Esophagus muscularis mucosa (tissue), 4 donors: ENCODE data around the gene SUGP2. TPM values are rescaled to one million over a fixed set of nuclear protein-coding genes. Genes with fewer than 3 reads are reported as not detected.

Experiments used
- DNase-seq: peaks from one replicate; pipeline ENCODE4 v3.0.0-alpha.2; 2017; ENCODE audit errors: extremely low spot score
- H3K27ac ChIP-seq, 4 donors: fragments of 200-600 bp; sonication (generic); replicated peaks in 1 of 4; 1 replicate in 3 of 4; 2 replicates in 1 of 4; pipeline ENCODE4 v1.5.1; 2016 to 2019; ENCODE audit warnings: mild to moderate bottlenecking in 1 of 4
- H3K27me3 ChIP-seq, 4 donors: fragments of 200-600 bp; sonication (generic); one replicate each; pipeline versions ENCODE4 v1.5.1 to v1.6.0; 2016 to 2019
- H3K36me3 ChIP-seq, 4 donors: fragments of 200-600 bp; sonication (generic); one replicate each; pipeline ENCODE4 v1.5.1; 2016 to 2019
- H3K4me1 ChIP-seq, 4 donors: fragments of 200-600 bp; sonication (generic); one replicate each; pipeline ENCODE4 v1.5.1; 2016 to 2019
- H3K4me3 ChIP-seq, 4 donors: fragments of 200-600 bp; sonication (generic); 1 replicate in 2 of 4; 2 replicates in 2 of 4; pipeline ENCODE4 v1.5.1; 2016 to 2019; ENCODE audit warnings: mild to moderate bottlenecking in 4 of 4, moderate library complexity in 1 of 4
- H3K9me3 ChIP-seq, 4 donors: fragments of 200-600 bp; sonication (generic); 1 replicate in 3 of 4; 2 replicates in 1 of 4; pipeline ENCODE4 v1.5.1; 2016 to 2019
- EP300 ChIP-seq: sonication (generic); formaldehyde crosslinking; IDR thresholded peaks from one replicate; pipeline ENCODE4 v1.6.1; 2017; ENCODE audit warnings: antibody characterized with exemption
- POLR2A ChIP-seq: fragments of 450-650 bp; IDR thresholded peaks from one replicate; pipeline ENCODE4 v1.6.1; 2017; ENCODE audit warnings: antibody characterized with exemption, moderate library complexity, mild to moderate bottlenecking, low read depth
- POLR2AphosphoS5 ChIP-seq, 2 donors: sonication (generic); formaldehyde crosslinking; IDR thresholded peaks; one replicate each; pipeline ENCODE4 v1.6.1; 2017; ENCODE audit warnings: antibody characterized with exemption in 2 of 2
- WGBS: methylation state at CpG from one replicate; pipeline ENCODE4 v1.1.5; 2018; 5-methylcytosine and 5-hydroxymethylcytosine counted together
- intact Hi-C: fragments of 100-400 bp; cut with DNase I; formaldehyde crosslinking; loops from one replicate; pipeline ENCODE4 v1.15.1; 2023
- total RNA-seq, 4 donors: library from RNA; depleted of rRNA; stranded (reverse); fragments of >200 nt; gene quantifications; one replicate each; pipeline versions ENCODE4 v1.1.0 to v1.2.1, GENCODE V29; 2016
- TF ChIP-seq, protein P1 (sequence below), 3 experiments: fragments of 200-600 bp in 2 of 3; fragments of 450-650 bp in 1 of 3; sonication (generic) in 2 of 3; IDR thresholded peaks; one replicate each; pipeline ENCODE4 v1.5.1; 2017 to 2019; ENCODE audit warnings: antibody characterized with exemption in 3 of 3, mild to moderate bottlenecking in 2 of 3, moderate library complexity in 1 of 3

SUGP2 gene
- total RNA-seq, 4 donors from 2014 or later, result 23.1 to 45.7 (median 32.0) TPM

DNA sequence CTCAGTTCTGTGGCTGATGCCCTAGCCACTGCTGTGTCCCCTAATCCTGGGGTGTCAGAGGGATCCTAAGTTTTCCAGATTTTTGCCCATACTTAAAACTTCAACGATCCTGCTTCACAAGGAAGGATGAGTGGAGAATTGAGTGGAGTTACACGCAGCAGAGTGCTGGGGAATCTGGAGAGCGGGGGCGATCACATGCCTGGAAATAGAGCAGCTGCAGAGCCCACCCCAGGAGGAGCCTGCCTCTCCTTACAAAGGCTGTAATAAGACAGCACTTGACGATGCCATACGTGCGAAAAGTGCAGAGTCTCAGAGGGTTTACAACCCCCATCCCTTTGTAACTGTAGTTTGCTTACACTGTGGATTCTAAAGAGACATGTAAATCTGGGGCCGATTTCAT is 40.6 kb downstream of the SUGP2 start:
- intact Hi-C loops, result no loop called here
- Histone ChIP-seq H3K27me3 (peaks cover 0 to 2% (median 0%) of the 10 kb centered on the region in 4 donors), H3K4me3 (no peak overlapping the region), H3K9me3 (no peaks in the 10 kb centered on the region), H3K4me1 (peaks cover 0 to 12% (median 2%) of the 10 kb centered on the region in 4 donors), H3K36me3 (peaks cover 23 to 73% (median 72%) of the 10 kb centered on the region in 4 donors), H3K27ac (no peak overlapping the region)
- WGBS, result 93% methylated on average over 8 of the region's 8 CpGs
- TF ChIP-seq, protein P1, sequence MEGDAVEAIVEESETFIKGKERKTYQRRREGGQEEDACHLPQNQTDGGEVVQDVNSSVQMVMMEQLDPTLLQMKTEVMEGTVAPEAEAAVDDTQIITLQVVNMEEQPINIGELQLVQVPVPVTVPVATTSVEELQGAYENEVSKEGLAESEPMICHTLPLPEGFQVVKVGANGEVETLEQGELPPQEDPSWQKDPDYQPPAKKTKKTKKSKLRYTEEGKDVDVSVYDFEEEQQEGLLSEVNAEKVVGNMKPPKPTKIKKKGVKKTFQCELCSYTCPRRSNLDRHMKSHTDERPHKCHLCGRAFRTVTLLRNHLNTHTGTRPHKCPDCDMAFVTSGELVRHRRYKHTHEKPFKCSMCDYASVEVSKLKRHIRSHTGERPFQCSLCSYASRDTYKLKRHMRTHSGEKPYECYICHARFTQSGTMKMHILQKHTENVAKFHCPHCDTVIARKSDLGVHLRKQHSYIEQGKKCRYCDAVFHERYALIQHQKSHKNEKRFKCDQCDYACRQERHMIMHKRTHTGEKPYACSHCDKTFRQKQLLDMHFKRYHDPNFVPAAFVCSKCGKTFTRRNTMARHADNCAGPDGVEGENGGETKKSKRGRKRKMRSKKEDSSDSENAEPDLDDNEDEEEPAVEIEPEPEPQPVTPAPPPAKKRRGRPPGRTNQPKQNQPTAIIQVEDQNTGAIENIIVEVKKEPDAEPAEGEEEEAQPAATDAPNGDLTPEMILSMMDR (IDR thresholded peaks at IDR 0.05), result no peak
- no peak for TF ChIP-seq POLR2A
- no peak for DNase-seq

DNA sequence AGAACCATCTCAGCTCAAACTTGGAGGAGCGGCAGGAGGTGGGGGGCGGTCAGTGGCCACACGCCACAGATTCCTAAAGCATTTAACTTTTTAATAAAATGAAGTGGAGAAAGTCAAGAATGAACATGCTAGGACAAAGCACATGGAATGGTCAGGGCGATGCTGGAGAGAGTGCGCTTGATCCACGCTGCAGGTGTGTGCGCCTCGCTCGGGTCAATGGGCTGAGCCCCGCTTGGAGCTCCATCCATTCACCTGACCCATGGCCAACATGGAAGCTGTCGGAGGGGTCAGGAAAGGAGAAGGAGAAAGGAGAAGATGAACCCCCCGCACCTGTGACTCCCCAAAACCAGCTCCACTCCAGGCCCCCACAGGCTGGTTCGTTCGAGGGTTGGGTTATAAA is 41.8 kb downstream of the SUGP2 start:
- H3K4me3 ChIP-seq, result no peak overlapping the region
- H3K4me1 ChIP-seq, result peaks cover 0 to 18% (median 4%) of the 10 kb centered on the region in 4 donors
- no peak for DNase-seq
- WGBS, result 88% methylated on average over 14 of the region's 14 CpGs
- H3K27me3 ChIP-seq, result peaks cover 0 to 10% (median 0%) of the 10 kb centered on the region in 4 donors
- no peak overlapping the region for H3K27ac ChIP-seq
- intact Hi-C loops, result no loop called here
- H3K36me3 ChIP-seq, result peaks cover 23 to 63% (median 61%) of the 10 kb centered on the region in 4 donors
- no peak for TF ChIP-seq EP300
- no peak for TF ChIP-seq POLR2AphosphoS5 (IDR thresholded peaks at IDR 0.05)
- TF ChIP-seq, protein P1 (IDR thresholded peaks at IDR 0.05), result no peak
- TF ChIP-seq POLR2A, result no peak
- H3K9me3 ChIP-seq, result no peaks in the 10 kb centered on the region

DNA sequence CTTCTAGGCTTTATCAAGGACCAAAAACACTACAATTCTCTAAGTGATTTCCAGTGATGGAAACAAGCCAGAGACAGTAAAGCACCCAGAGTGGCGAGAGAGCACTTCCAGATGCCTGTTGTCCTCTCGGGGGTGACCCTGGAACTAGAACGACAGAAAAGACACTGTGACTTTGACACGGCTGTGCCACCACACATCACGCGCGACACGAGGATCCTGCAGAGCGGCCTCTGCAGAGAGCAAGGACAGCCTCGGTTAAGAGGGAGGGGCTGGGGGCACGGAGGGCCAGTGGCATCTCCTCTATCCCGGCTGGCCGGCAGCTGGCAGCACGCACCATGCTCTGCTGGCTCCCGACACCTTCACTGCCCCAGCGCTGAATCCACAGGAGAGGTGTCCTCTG is 42.3 kb downstream of the SUGP2 start:
- no peak for DNase-seq
- no peak overlapping the region for H3K27ac ChIP-seq
- 83% methylated on average over 11 of the region's 16 CpGs for WGBS
- H3K9me3 ChIP-seq, result no peaks in the 10 kb centered on the region
- peaks cover 0 to 15% (median 6%) of the 10 kb centered on the region in 4 donors for H3K4me1 ChIP-seq
- peaks cover 0 to 15% (median 0%) of the 10 kb centered on the region in 4 donors for H3K27me3 ChIP-seq
- intact Hi-C loops, result no loop called here
- no peak for TF ChIP-seq POLR2A
- H3K4me3 ChIP-seq, result no peak overlapping the region
- peaks cover 23 to 58% (median 57%) of the 10 kb centered on the region in 4 donors for H3K36me3 ChIP-seq

DNA sequence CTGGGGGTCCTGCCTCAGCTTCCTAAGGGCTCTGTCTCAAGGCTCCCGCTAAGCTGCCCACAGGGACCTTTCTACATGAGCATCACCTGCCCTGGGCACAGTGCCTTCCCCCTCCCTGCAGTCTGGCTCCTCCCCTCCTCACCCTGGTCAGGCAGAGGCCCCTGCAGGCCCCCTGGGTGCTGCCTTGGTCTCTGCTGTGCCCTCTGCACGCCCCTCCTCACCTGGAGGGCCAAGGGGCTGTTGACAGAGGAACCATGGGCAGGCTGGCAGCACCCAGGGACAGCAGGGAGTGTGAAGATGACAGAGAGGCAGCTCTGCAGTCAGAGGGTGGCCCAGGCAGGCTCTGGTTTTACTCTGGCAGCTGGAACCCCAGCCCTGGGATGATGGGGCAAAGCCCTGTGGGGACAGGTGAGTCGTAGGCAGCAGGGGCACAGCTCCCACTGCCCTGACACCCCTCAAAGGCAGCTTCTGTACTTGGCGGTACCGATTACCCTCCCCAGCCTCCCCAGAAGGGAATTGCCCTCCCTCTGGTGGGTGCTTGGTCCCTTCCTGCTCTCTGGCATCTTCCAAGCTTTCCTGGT is 43.1 kb downstream of the SUGP2 start:
- intact Hi-C loops, result no loop called here
- no peak for TF ChIP-seq EP300
- TF ChIP-seq, protein P1 (IDR thresholded peaks at IDR 0.05), result no peak
- no peak for TF ChIP-seq POLR2A
- no peak for TF ChIP-seq POLR2AphosphoS5 (IDR thresholded peaks at IDR 0.05)
- WGBS, result 100% methylated on average over 1 of the region's 5 CpGs
- peaks cover 0 to 21% (median 0%) of the 10 kb centered on the region in 4 donors for H3K27me3 ChIP-seq
- no peak overlapping the region for H3K4me3 ChIP-seq
- H3K4me1 ChIP-seq, result peaks cover 1 to 15% (median 10%) of the 10 kb centered on the region in 4 donors
- H3K27ac ChIP-seq, result no peak overlapping the region
- H3K36me3 ChIP-seq, result peaks cover 23 to 50% (median 49%) of the 10 kb centered on the region in 4 donors
- DNase-seq, result no peak
- H3K9me3 ChIP-seq, result no peaks in the 10 kb centered on the region

DNA sequence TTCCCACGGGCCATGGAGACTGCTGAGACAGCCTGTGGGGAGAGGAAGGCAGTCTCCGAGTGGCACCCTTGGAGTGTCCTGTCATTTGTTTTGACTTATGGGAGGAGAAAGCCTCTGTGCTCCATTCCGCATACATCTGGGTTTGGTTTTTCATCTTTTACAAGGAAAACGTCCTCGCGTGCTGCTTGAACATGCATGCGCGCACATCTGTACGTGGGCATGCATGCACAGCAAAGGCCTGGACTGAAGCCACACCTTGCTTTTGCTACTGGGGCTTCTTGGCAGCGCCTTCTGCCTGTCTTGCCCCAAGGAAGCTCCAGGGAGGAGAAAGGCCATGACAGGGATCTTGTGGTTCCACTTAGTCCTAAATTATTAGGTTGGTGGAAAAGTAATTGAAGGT is 44.0 kb downstream of the SUGP2 start:
- DNase-seq, result no peak
- no peaks in the 10 kb centered on the region for H3K9me3 ChIP-seq
- H3K27me3 ChIP-seq, result peaks cover 0 to 30% (median 0%) of the 10 kb centered on the region in 4 donors
- H3K4me3 ChIP-seq, result no peak overlapping the region
- TF ChIP-seq POLR2AphosphoS5 (IDR thresholded peaks at IDR 0.05) (no peak), POLR2A (no peak), EP300 (no peak)
- TF ChIP-seq, protein P1 (IDR thresholded peaks at IDR 0.05), result no peak
- no peak overlapping the region for H3K27ac ChIP-seq
- WGBS, result 79% methylated on average over 10 of the region's 10 CpGs
- intact Hi-C loops, result loop anchor here (10.0 kb wide), 1 partner anchor 55 kb away; no protein-coding TSS in a partner anchor
- H3K4me1 ChIP-seq, result peaks cover 6 to 20% (median 10%) of the 10 kb centered on the region in 4 donors
- H3K36me3 ChIP-seq, result peaks cover 20 to 41% (median 40%) of the 10 kb centered on the region in 4 donors
